Activated CD8-positive, alpha-beta T cell treated with anti-CD3 and anti-CD28 coated beads for 36 hours (primary cell): ENCODE data around the gene THG1L. TPM values are rescaled to one million over a fixed set of nuclear protein-coding genes. Genes with fewer than 3 reads are reported as not detected.
A peak's percentile ranks its signal among the peaks of the same experiment; 100 is the strongest.
"Not testable (repeated sequence)": the region's sequence is repeated elsewhere in the genome, so short reads cannot be mapped to it uniquely, and the experiment has no call there.

ENCODE experiments used
- ATAC-seq: fragments of 200-7000 bp; cut with Tn5 transposase; one replicate; pipeline ENCODE4 v1.10.0; 2021; ENCODE audit warnings: mild to moderate bottlenecking, moderate library complexity
- CTCF ChIA-PET: fragments of 350-600 bp; sonication (Branson Sonifier 250); formaldehyde crosslinking; loops from one replicate; lab custom pipeline; 2021; ENCODE audit warnings: antibody characterized with exemption; lab: Charles Lee
- POLR2A ChIA-PET: fragments of 350-600 bp; sonication (Branson Sonifier 250); formaldehyde crosslinking; loops from one replicate; lab custom pipeline; 2021; ENCODE audit warnings: antibody characterized with exemption; lab: Charles Lee
- DNase-seq: peaks from one replicate; pipeline ENCODE4 v3.0.0-alpha.2; 2020
- H3K27ac Mint-ChIP-seq: one replicate; pipeline ENCODE4 v1.8.0; 2021; ENCODE audit warnings: mild to moderate bottlenecking, mixed read lengths
- H3K27me3 Mint-ChIP-seq: one replicate; pipeline ENCODE4 v1.8.0; 2021; ENCODE audit warnings: mixed read lengths
- H3K36me3 Mint-ChIP-seq: one replicate; pipeline ENCODE4 v1.8.0; 2021; ENCODE audit warnings: low read depth, mixed read lengths
- H3K4me1 Mint-ChIP-seq: one replicate; pipeline ENCODE4 v1.8.0; 2021; ENCODE audit warnings: low read depth, mixed read lengths
- H3K4me3 Mint-ChIP-seq: one replicate; pipeline ENCODE4 v1.8.0; 2021; ENCODE audit warnings: mild to moderate bottlenecking, moderate library complexity, mixed read lengths
- H3K9me3 Mint-ChIP-seq: one replicate; pipeline ENCODE4 v1.8.0; 2021; ENCODE audit warnings: mixed read lengths
- intact Hi-C: fragments of 100-400 bp; cut with micrococcal nuclease; formaldehyde crosslinking; loops from one replicate; pipeline ENCODE4 v1.10.0; 2022
- total RNA-seq, 2 experiments: library from RNA; stranded (reverse); gene quantifications; one replicate each; pipeline ENCODE4 v1.2.3, GENCODE V29; 2021
- TF ChIP-seq, protein P1 (sequence below): fragments of 200-600 bp; IDR thresholded peaks from one replicate; pipeline ENCODE4 v1.8.0; 2022; ENCODE audit warnings: antibody characterized with exemption, mild to moderate bottlenecking

Gene THG1L
- 10 to 100 TPM; 24.9 to 26.6 TPM for total RNA-seq

DNA sequence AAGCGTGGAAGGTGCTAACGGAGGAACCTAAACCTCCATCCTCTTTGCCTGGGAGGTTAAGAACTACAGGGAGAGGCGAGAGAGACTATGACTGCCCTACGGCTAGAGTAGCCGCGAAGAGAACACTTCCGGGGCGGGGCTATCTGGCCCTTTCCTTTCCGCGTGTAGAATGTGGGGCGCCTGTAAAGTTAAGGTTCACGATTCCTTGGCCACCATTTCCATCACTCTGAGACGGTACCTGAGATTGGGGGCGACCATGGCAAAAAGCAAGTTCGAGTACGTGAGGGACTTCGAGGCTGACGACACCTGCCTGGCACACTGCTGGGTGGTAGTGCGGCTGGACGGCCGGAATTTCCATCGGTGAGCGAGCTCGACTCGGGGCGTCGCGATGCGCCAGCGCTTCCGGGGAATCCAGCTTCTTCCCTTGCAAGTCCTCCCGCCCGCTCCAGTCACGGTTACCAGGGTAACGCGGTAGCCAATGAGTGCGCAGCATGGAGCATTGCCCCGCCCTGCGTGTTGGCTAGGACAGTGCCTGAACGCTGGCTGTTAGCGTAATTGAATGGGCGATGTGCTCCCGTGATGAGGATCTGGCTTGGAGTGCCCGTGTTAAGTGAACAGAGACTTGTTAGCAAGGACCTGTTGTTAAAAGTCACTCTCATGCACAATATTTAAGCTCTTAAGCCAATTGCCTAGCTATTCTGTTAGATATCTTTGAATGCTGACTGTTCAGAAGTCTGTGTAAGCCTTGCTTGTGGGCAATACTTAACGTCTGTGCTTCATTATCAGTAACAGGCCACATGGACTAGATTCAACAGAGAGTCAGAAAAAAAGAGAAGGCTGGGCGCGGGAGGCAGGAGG is at the start of gene THG1L:
TSS of gene THG1L (plus strand) at position 149 of the 858 bp plus-strand sequence. CDS start at position 170, 21 bp downstream.
- ChIA-PET CTCF (interaction anchor here (0.6 to 2.8 kb wide), 11 partner anchors 10 to 388 kb away, joined by 3 to 33 read pairs (median 3); partner anchors contain the start of gene LSM11), POLR2A (interaction anchor here (0.8 to 1.3 kb wide), 5 partner anchors 11 to 1512 kb away, joined by 3 to 8 read pairs (median 4); partner anchors contain the start of gene LSM11)
- Mint-ChIP-seq H3K9me3 (peaks cover 2% of the 10 kb centered on the region), H3K27me3 (no peaks in the 10 kb centered on the region), H3K27ac (peak within 1 kb of the TSS; percentile 98), H3K36me3 (peaks cover 17% of the 10 kb centered on the region), H3K4me1 (peaks cover 26% of the 10 kb centered on the region), H3K4me3 (peak within 1 kb of the TSS; percentile 92)
- peak; percentile 92 for ATAC-seq
- intact Hi-C loops: loop anchor here (2.0 kb wide), 1 partner anchor 125 kb away; no protein-coding TSS in a partner anchor
- TF ChIP-seq, protein P1, sequence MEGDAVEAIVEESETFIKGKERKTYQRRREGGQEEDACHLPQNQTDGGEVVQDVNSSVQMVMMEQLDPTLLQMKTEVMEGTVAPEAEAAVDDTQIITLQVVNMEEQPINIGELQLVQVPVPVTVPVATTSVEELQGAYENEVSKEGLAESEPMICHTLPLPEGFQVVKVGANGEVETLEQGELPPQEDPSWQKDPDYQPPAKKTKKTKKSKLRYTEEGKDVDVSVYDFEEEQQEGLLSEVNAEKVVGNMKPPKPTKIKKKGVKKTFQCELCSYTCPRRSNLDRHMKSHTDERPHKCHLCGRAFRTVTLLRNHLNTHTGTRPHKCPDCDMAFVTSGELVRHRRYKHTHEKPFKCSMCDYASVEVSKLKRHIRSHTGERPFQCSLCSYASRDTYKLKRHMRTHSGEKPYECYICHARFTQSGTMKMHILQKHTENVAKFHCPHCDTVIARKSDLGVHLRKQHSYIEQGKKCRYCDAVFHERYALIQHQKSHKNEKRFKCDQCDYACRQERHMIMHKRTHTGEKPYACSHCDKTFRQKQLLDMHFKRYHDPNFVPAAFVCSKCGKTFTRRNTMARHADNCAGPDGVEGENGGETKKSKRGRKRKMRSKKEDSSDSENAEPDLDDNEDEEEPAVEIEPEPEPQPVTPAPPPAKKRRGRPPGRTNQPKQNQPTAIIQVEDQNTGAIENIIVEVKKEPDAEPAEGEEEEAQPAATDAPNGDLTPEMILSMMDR: no peak
- DNase-seq: peak; percentile 99

- Mint-ChIP-seq H3K36me3 (no peaks in the 10 kb centered on the region), H3K4me3 (no peak overlapping the region), H3K27ac (no peak overlapping the region), H3K4me1 (no peaks in the 10 kb centered on the region), H3K27me3 (no peaks in the 10 kb centered on the region), H3K9me3 (no peaks in the 10 kb centered on the region)
- ATAC-seq (no peak), DNase-seq (no peak)
- CTCF ChIA-PET: interaction anchor here (1.1 to 1.2 kb wide), 2 partner anchors 12 to 31 kb away, joined by 3 read pairs; no protein-coding TSS in a partner anchor
- POLR2A ChIA-PET: no interaction called here
- TF ChIP-seq, protein P1: no peak
- intact Hi-C loops: no loop called here
Measured at GRCh38 chr5:157682257-157682656, 49.0 kb upstream of the THG1L start.

- H3K36me3 Mint-ChIP-seq, H3K4me1 Mint-ChIP-seq, intact Hi-C loops, H3K4me3 Mint-ChIP-seq, POLR2A ChIA-PET, H3K27ac Mint-ChIP-seq, H3K9me3 Mint-ChIP-seq, DNase-seq, ATAC-seq, H3K27me3 Mint-ChIP-seq, CTCF ChIA-PET: not testable (repeated sequence)
Measured at GRCh38 chr5:157686276-157687197, 44.7 kb upstream of the THG1L start.

GRCh38 chr5:157687198-157687554 is 44.0 kb upstream of the THG1L start:
- intact Hi-C loops: no loop called here
- H3K9me3 Mint-ChIP-seq: no peaks in the 10 kb centered on the region
- H3K36me3 Mint-ChIP-seq: no peaks in the 10 kb centered on the region
- ATAC-seq (no peak), DNase-seq (no peak)
- H3K4me3 Mint-ChIP-seq: no peak overlapping the region
- POLR2A ChIA-PET: no interaction called here
- no peaks in the 10 kb centered on the region for H3K4me1 Mint-ChIP-seq
- TF ChIP-seq, protein P1: no peak
- CTCF ChIA-PET: no interaction called here
- no peak overlapping the region for H3K27ac Mint-ChIP-seq
- H3K27me3 Mint-ChIP-seq: no peaks in the 10 kb centered on the region
